ENCODE results near the gene TTC4.

The TTC4 gene

GRCh38 chr1:54695221-54695620, 20.4 kb upstream of the TTC4 start:
- Histone ChIP-seq H3K4me1 (no peaks in the 10 kb centered on the region), H3K4me3 (no peak overlapping the region), H3K27me3 (ENCODE audit: low read depth) (peaks cover 4% of the 10 kb centered on the region; the same call in 1 of the 2 replicates), H3K36me3 (replicated peaks) (no peaks in the 10 kb centered on the region), H3K9me3 (no peaks in the 10 kb centered on the region)
- in situ Hi-C loops (cut with MboI; ENCODE audit: low sequenced_read_pairs) = no loop called here
- no peak for DNase-seq (ENCODE audit: low spot score in 2 of 2)

DNA sequence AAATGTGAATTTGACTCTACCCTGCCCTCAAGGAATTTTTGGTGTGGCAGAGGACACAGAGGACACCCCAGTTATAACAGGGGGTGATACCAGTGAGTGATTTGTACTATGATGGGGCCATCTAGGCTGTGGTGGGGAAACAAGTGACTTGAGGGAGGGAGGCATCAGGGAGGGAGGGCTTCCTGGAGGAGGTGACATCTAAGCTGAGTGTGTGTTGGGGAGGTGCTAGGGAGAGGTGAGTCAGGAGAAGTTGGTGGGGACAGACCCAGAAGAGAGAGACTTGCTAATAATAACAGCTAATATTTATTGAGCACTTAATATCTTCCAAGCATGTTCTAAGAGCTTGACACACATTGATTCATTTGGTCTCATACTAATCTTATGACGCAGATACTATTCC, 19.9 kb upstream of the TTC4 start:
- DNase-seq (ENCODE audit: low spot score in 2 of 2) = no peak
- Histone ChIP-seq H3K36me3 (replicated peaks) (no peaks in the 10 kb centered on the region), H3K27me3 (ENCODE audit: low read depth) (peaks cover 4% of the 10 kb centered on the region; the same call in 1 of the 2 replicates), H3K9me3 (no peaks in the 10 kb centered on the region), H3K4me3 (no peak overlapping the region), H3K4me1 (no peaks in the 10 kb centered on the region)
- in situ Hi-C loops (cut with MboI; ENCODE audit: low sequenced_read_pairs) = no loop called here

- no peak for DNase-seq (ENCODE audit: low spot score in 2 of 2)
- Histone ChIP-seq H3K4me1 (no peaks in the 10 kb centered on the region), H3K9me3 (no peaks in the 10 kb centered on the region), H3K4me3 (no peak overlapping the region), H3K27me3 (ENCODE audit: low read depth) (peaks cover 7% of the 10 kb centered on the region; the same call in 1 of the 2 replicates), H3K36me3 (replicated peaks) (no peaks in the 10 kb centered on the region)
- in situ Hi-C loops (cut with MboI; ENCODE audit: low sequenced_read_pairs) = no loop called here
Observed at GRCh38 chr1:54696262-54696661, 19.4 kb upstream of the TTC4 start.

GRCh38 chr1:54697896-54698295, 17.8 kb upstream of the TTC4 start:
- Histone ChIP-seq H3K36me3 (replicated peaks) (no peaks in the 10 kb centered on the region), H3K9me3 (no peaks in the 10 kb centered on the region), H3K27me3 (ENCODE audit: low read depth) (peaks cover 16% of the 10 kb centered on the region; the same call in 1 of the 2 replicates), H3K4me3 (no peak overlapping the region), H3K4me1 (no peaks in the 10 kb centered on the region)
- DNase-seq (ENCODE audit: low spot score in 2 of 2) = no peak
- in situ Hi-C loops (cut with MboI; ENCODE audit: low sequenced_read_pairs) = no loop called here

GRCh38 chr1:54698346-54698745, 17.3 kb upstream of the TTC4 start:
- Histone ChIP-seq H3K4me3 (no peak overlapping the region), H3K9me3 (no peaks in the 10 kb centered on the region), H3K36me3 (replicated peaks) (no peaks in the 10 kb centered on the region), H3K4me1 (no peaks in the 10 kb centered on the region), H3K27me3 (ENCODE audit: low read depth) (peaks cover 17% of the 10 kb centered on the region; the same call in 1 of the 2 replicates)
- in situ Hi-C loops (cut with MboI; ENCODE audit: low sequenced_read_pairs) = no loop called here
- DNase-seq (ENCODE audit: low spot score in 2 of 2) = no peak

- in situ Hi-C loops (cut with MboI; ENCODE audit: low sequenced_read_pairs) = no loop called here
- Histone ChIP-seq H3K9me3 (no peaks in the 10 kb centered on the region), H3K36me3 (replicated peaks) (no peaks in the 10 kb centered on the region), H3K4me3 (no peak overlapping the region), H3K27me3 (ENCODE audit: low read depth) (peaks cover 17% of the 10 kb centered on the region; the same call in 1 of the 2 replicates), H3K4me1 (no peaks in the 10 kb centered on the region)
- no peak for DNase-seq (ENCODE audit: low spot score in 2 of 2)
Observed at GRCh38 chr1:54699936-54700525, 15.6 kb upstream of the TTC4 start.

- Histone ChIP-seq H3K27me3 (ENCODE audit: low read depth) (peaks cover 17% of the 10 kb centered on the region; the same call in 1 of the 2 replicates), H3K36me3 (replicated peaks) (no peaks in the 10 kb centered on the region), H3K4me1 (no peaks in the 10 kb centered on the region), H3K4me3 (no peak overlapping the region), H3K9me3 (no peaks in the 10 kb centered on the region)
- in situ Hi-C loops (cut with MboI; ENCODE audit: low sequenced_read_pairs) = no loop called here
- no peak for DNase-seq (ENCODE audit: low spot score in 2 of 2)
Observed at GRCh38 chr1:54701066-54701465, 14.6 kb upstream of the TTC4 start.

DNA sequence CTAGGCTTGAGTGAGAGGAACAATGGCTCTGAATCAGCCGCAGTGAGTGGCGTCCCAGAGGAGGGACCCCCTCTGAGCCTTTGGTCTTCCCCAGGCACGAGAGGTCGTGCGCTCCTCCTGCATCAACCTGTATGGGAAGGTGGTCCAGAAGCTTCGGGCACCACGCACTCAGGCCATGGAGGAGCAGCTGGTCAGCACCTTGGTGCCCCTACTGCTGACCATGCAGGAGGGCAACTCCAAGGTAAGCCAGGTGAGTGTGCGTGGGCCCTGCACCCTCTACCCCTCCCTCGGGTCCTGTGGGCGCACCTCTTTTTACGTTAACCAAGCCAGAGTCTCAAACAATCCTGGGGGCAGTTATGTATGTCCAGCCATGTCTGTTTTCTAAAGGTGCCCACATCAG, 13.7 kb upstream of the TTC4 start:
- Histone ChIP-seq H3K36me3 (replicated peaks) (no peaks in the 10 kb centered on the region), H3K9me3 (no peaks in the 10 kb centered on the region), H3K4me3 (no peak overlapping the region), H3K4me1 (no peaks in the 10 kb centered on the region), H3K27me3 (ENCODE audit: low read depth) (peaks cover 26% of the 10 kb centered on the region)
- no peak for DNase-seq (ENCODE audit: low spot score in 2 of 2)
- in situ Hi-C loops (cut with MboI; ENCODE audit: low sequenced_read_pairs) = no loop called here

DNA sequence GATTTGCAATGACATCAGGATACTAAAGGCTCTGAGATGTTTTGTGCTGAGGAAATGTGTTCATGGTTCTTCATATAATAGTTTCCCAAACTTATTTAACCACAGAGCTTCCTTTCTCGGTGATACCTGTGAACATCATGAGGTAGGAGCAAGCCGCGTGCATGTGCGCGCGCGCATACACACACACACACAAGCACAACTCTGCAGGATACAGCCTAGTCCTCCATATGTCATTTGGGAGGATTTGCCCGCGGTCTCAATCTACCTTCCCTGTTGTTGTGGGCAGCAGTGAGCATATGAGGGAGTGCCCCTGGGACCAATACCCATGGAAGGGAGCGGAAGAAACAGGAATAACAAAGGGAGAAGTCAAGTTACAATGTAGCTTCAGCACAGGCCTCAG, 12.2 kb upstream of the TTC4 start:
- H3K27me3 ChIP-seq (ENCODE audit: low read depth) = peaks cover 32% of the 10 kb centered on the region
- no peaks in the 10 kb centered on the region for H3K4me1 ChIP-seq
- H3K36me3 ChIP-seq (replicated peaks) = no peaks in the 10 kb centered on the region
- in situ Hi-C loops (cut with MboI; ENCODE audit: low sequenced_read_pairs) = no loop called here
- no peak for DNase-seq (ENCODE audit: low spot score in 2 of 2)
- no peaks in the 10 kb centered on the region for H3K9me3 ChIP-seq
- no peak overlapping the region for H3K4me3 ChIP-seq

DNA sequence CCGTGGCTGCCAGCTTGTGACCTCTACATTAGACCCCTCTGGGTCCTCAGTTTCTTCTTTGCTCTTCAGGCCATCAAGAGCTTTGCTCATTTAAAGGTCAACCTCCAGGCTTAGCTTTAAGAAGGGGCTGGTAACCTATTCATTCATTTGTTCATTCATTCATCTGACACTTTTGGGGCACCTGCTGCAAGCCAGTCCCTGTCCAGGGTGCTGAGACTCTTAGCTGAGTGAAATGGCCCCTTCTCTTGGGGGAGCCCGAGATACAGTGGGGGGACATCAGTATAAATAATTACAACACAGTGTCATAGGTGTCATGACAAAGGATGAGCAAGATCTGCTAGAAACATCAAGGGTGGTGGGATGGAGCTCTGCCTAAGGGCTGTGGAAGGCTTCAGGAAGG, 10.5 kb upstream of the TTC4 start:
- Histone ChIP-seq H3K4me3 (no peak overlapping the region), H3K36me3 (replicated peaks) (no peaks in the 10 kb centered on the region), H3K9me3 (no peaks in the 10 kb centered on the region), H3K4me1 (no peaks in the 10 kb centered on the region), H3K27me3 (ENCODE audit: low read depth) (peaks cover 32% of the 10 kb centered on the region)
- no peak for DNase-seq (ENCODE audit: low spot score in 2 of 2)
- in situ Hi-C loops (cut with MboI; ENCODE audit: low sequenced_read_pairs) = no loop called here

GRCh38 chr1:54706419-54706818, 9.2 kb upstream of the TTC4 start:
- Histone ChIP-seq H3K4me3 (no peak overlapping the region), H3K36me3 (replicated peaks) (no peaks in the 10 kb centered on the region), H3K9me3 (no peaks in the 10 kb centered on the region), H3K4me1 (no peaks in the 10 kb centered on the region), H3K27me3 (ENCODE audit: low read depth) (peaks cover 27% of the 10 kb centered on the region)
- in situ Hi-C loops (cut with MboI; ENCODE audit: low sequenced_read_pairs) = no loop called here
- DNase-seq (ENCODE audit: low spot score in 2 of 2) = no peak

- Histone ChIP-seq H3K4me3 (no peak overlapping the region), H3K4me1 (no peaks in the 10 kb centered on the region), H3K9me3 (no peaks in the 10 kb centered on the region), H3K27me3 (ENCODE audit: low read depth) (peaks cover 19% of the 10 kb centered on the region), H3K36me3 (replicated peaks) (no peaks in the 10 kb centered on the region)
- in situ Hi-C loops (cut with MboI; ENCODE audit: low sequenced_read_pairs) = no loop called here
- no peak for DNase-seq (ENCODE audit: low spot score in 2 of 2)
Observed at GRCh38 chr1:54708385-54708784, 7.3 kb upstream of the TTC4 start.

DNA sequence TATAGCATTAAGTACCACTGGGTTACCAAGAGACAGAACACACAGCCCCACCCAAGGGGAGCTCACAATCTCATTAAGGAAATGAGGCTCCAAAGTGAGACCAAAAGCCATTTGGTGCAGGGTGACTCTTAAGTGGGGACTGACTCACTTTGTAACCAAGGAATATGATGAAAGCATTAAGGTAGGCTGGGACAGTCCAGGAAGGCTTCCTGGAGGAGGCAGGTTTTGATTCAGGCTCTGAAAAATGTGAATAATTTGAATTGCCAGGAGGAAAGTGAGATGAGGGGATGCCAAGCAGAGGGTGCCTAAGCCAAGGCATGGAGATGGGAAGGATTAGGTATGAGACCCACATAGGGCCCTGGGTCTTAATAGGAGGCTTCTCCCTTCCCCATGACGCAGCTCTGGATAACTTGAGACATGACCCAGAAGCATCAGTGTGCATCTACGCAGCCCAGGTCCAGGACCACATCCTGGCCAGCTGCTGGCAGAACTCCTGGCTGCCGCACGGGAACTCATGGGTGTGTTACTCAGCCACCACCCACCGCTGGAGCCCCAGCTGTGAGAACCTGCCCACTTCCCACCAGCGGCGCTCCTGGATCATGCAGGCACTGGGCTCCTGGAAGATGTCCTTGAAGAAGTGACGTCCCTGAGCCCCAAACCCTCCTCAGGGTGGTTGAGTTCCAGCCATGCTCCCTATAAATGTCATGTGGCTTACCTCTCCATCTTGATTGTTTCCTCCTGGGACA, 5.9 kb upstream of the TTC4 start:
- in situ Hi-C loops (cut with MboI; ENCODE audit: low sequenced_read_pairs) = no loop called here
- H3K27me3 ChIP-seq (ENCODE audit: low read depth) = peaks cover 19% of the 10 kb centered on the region
- H3K36me3 ChIP-seq (replicated peaks) = no peaks in the 10 kb centered on the region
- H3K4me1 ChIP-seq = no peaks in the 10 kb centered on the region
- no peaks in the 10 kb centered on the region for H3K9me3 ChIP-seq
- DNase-seq (ENCODE audit: low spot score in 2 of 2) = no peak
- no peak overlapping the region for H3K4me3 ChIP-seq

DNA sequence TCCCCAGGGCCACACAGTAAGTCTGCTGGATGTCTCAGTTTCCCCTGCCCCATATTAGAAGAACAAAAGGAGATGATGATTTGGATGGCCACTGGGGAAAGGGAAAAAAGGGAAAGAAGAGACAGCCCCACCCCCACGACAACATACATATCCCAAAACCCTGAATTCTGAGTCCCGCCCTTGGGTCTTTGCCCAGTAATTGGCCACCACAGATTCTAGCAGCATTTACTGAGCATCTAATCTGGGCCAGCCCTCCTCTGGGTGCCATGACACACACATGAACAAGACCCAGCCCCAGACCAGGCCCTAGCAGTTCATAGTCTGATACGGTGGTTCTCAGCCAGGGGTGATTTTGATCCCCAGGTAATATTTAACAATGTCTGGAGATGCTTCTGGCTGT, 5.2 kb upstream of the TTC4 start:
- in situ Hi-C loops (cut with MboI; ENCODE audit: low sequenced_read_pairs) = no loop called here

More for the DNA sequence above, 5.2 kb upstream of the TTC4 start:
- DNase-seq (ENCODE audit: low spot score in 2 of 2) = no peak
- Histone ChIP-seq H3K9me3 (no peaks in the 10 kb centered on the region), H3K27me3 (ENCODE audit: low read depth) (peaks cover 19% of the 10 kb centered on the region), H3K4me1 (peaks cover 3% of the 10 kb centered on the region; the same call in 1 of the 2 replicates), H3K4me3 (no peak overlapping the region), H3K36me3 (replicated peaks) (no peaks in the 10 kb centered on the region)

Data from HAP-1 (cell line).